Heart right ventricle (tissue), 16 donors: ENCODE data around the gene EN2. TPM values are rescaled to one million over a fixed set of nuclear protein-coding genes. Genes with fewer than 3 reads are reported as not detected.

Source experiments
- ATAC-seq, 8 donors: fragments of 200-7000 bp; cut with Tn5 transposase; one replicate each; pipeline ENCODE4 v1.9.1; 2020; ENCODE audit warnings: mild to moderate bottlenecking in 8 of 8, moderate library complexity in 8 of 8, moderate number of reproducible peaks in 1 of 8
- DNase-seq, 2 donors: peaks; one replicate each; pipeline ENCODE4 v3.0.0-alpha.2; 2020
- H3K27ac ChIP-seq, 10 donors: fragments of 200-600 bp; sonication (generic) in 2 of 10; one replicate each; pipeline versions ENCODE4 v1.5.0 to v1.8.0; 2020 to 2022; ENCODE audit warnings: mild to moderate bottlenecking in 3 of 10
- H3K27me3 ChIP-seq, 7 donors: fragments of 200-600 bp; one replicate each; pipeline ENCODE4 v1.8.0; 2021 to 2022; ENCODE audit warnings: mild to moderate bottlenecking in 2 of 7
- H3K36me3 ChIP-seq, 9 donors: fragments of 200-600 bp; sonication (generic) in 1 of 9; one replicate each; pipeline versions ENCODE4 v1.5.0 to v1.8.0; 2020 to 2022; ENCODE audit warnings: mild to moderate bottlenecking in 2 of 9
- H3K4me1 ChIP-seq, 9 donors: fragments of 200-600 bp; sonication (generic) in 1 of 9; one replicate each; pipeline versions ENCODE4 v1.5.0 to v1.8.0; 2020 to 2022; ENCODE audit warnings: mild to moderate bottlenecking in 4 of 9
- H3K4me3 ChIP-seq, 10 donors: fragments of 200-600 bp; sonication (generic) in 2 of 10; one replicate each; pipeline versions ENCODE4 v1.5.0 to v1.8.0; 2020 to 2022; ENCODE audit warnings: mild to moderate bottlenecking in 7 of 10, moderate library complexity in 2 of 10
- H3K9me3 ChIP-seq, 11 donors: fragments of 200-600 bp in 10 of 11; sonication (generic) in 2 of 11; one replicate each; pipeline versions ENCODE4 v1.5.0 to v1.8.0; 2013 to 2022; ENCODE audit warnings: mild to moderate bottlenecking in 2 of 11, control low read depth in 1 of 11, moderate library complexity in 1 of 11
- CTCF ChIP-seq, 9 donors: fragments of 200-600 bp; sonication (generic) in 2 of 9; IDR thresholded peaks; one replicate each; pipeline versions ENCODE4 v1.5.0 to v1.8.0; 2021 to 2022; ENCODE audit warnings: antibody characterized with exemption in 9 of 9, mild to moderate bottlenecking in 5 of 9, moderate library complexity in 1 of 9
- WGBS, 2 donors: extraction: QIAGEN DNeasy Blood & Tissue Kit; methylation state at CpG; one replicate each; pipeline ENCODE4 v1.1.7; 2013; ENCODE audit warnings: inconsistent platforms in 1 of 2; 5-methylcytosine and 5-hydroxymethylcytosine counted together
- intact Hi-C, 10 donors: fragments of 100-400 bp; cut with DNase I; formaldehyde crosslinking; loops; one replicate each; pipeline versions ENCODE4 v1.11.1 to v1.14.2; 2022
- polyA plus RNA-seq, 2 donors: library from polyadenylated mRNA; stranded (reverse); fragments of 200-250 nt; gene quantifications; one replicate each; pipeline ENCODE4 v1.2.3, GENCODE V29; 2013
- total RNA-seq, 10 donors: library from RNA; stranded (reverse); fragmentation: NEBNext Ultra II Directional in 3 of 10; extraction: Animal tissue kit (Norgen Biotek cat#: 25700) in 3 of 10; gene quantifications; one replicate each; pipeline versions ENCODE4 v1.2.1 to v1.2.4, GENCODE V29; 2021 to 2023
- donor health status: Arrhythmogenic right ventricular cardiomyopathy.
- donor health status: ischemic (EF 13 %, LVEDD 7.1; RV severe dilation, severe dysfunction).
- donor health status: healthy with polysubstance abuse.
- donor health status: DM: no; HTN: yes; CAD: no.
- donor health status: DM: no; HTN: no; CAD: no.
- donor health status: ischemic (EF 25% LVEDD 6.9; RV normal size, moderate dysfunction).
- donor health status: ischemic (EF 25% LVEDD 5.7; RV mildly dilated, moderate dysfunction).
- donor health status: healthy.
- donor health status: DM: yes; HTN: yes; CAD: no.
- donor health status: Ischemic cardiomyopathy.
- donor health status: ischemic (EF 35%, LVEDD 5.7; RV mildly dilated, moderate dysfunction).
- donor health status: nonischemic (EF 11% LVEDD 7.7; RV severe dilation, severe dysfunction).
- donor health status: DM: yes; HTN: yes; CAD: no.
- donor health status: PGD.
- donor health status: ischemic (EF 29% LVEDD 5.4; RV normal size, mild dysfunction).
- donor health status: nonischemic (EF 23%, LVEDD 6.1; RV moderate dilation, normal function).

EN2 gene
- total and polyA plus RNA-seq, 12 donors: 0.01 to 0.08 (median 0.07) TPM; not detected in 8

DNA sequence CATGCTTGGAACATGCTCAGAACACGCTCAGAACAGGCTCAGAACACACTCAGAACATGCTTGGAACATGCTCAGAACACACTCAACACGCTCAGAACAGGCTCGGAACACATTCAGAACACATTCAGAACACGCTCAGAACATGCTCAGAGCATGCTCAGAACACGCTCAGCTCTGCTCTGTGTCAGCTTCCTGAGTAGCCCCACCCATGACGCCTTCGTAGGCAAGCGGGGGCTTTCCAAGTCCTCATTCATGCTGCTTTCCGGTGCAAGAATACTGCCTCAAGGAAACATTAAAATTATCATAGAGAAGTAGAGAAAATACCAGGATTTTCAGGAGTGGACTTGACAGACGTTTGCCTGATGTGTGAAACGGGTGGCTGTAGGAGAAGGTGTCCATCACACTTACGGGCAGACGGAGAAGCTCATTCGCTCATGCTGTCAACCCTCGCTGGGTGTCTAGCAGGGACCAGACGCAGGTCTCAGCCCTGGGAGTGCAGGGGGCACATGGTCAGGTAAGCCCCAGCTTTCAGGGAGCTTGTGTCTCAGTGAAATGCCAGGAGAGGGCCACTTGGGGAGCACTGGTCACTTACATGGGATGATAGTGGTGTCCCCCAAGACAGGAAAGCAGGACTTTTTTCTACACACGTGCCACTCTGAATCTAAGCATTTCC, 24.7 kb downstream of the EN2 start:
- H3K4me1 ChIP-seq: peaks cover 0 to 8% (median 0%) of the 10 kb centered on the region in 9 donors
- WGBS, 2 donors: 53 to 58% methylated on average over 17 of the region's 17 CpGs
- no peaks in the 10 kb centered on the region for H3K36me3 ChIP-seq
- peak in 5 of 8 donors; percentile 33 to 74 (median 64) for ATAC-seq
- H3K4me3 ChIP-seq: peak overlapping the region in 1 of 10 donors; percentile 9
- DNase-seq: no peak
- H3K27me3 ChIP-seq: peaks cover 0 to 96% (median 87%) of the 10 kb centered on the region in 7 donors
- H3K9me3 ChIP-seq: no peaks in the 10 kb centered on the region
- no peak for TF ChIP-seq CTCF (IDR thresholded peaks at IDR 0.05)
- intact Hi-C loops: no loop called here
- no peak overlapping the region for H3K27ac ChIP-seq

- no peaks in the 10 kb centered on the region for H3K36me3 ChIP-seq
- peak overlapping the region in 1 of 10 donors; percentile 9 for H3K4me3 ChIP-seq
- ATAC-seq (peak in 3 of 8 donors; percentile 18 to 43 (median 28)), DNase-seq (no peak)
- no peaks in the 10 kb centered on the region for H3K9me3 ChIP-seq
- no peak overlapping the region for H3K27ac ChIP-seq
- intact Hi-C loops: no loop called here
- TF ChIP-seq CTCF (IDR thresholded peaks at IDR 0.05): no peak
- peaks cover 0 to 8% (median 0%) of the 10 kb centered on the region in 9 donors for H3K4me1 ChIP-seq
- H3K27me3 ChIP-seq: peaks cover 0 to 96% (median 86%) of the 10 kb centered on the region in 7 donors
- 28 to 37% methylated on average over 13 of the region's 13 CpGs for WGBS, 2 donors
Measured at GRCh38 chr7:155483245-155483644, 25.3 kb downstream of the EN2 start.

- intact Hi-C loops: no loop called here
- Histone ChIP-seq H3K4me3 (no peak overlapping the region), H3K27ac (no peak overlapping the region), H3K4me1 (peaks cover 0 to 8% (median 0%) of the 10 kb centered on the region in 9 donors), H3K9me3 (no peaks in the 10 kb centered on the region), H3K27me3 (peaks cover 0 to 96% (median 86%) of the 10 kb centered on the region in 7 donors), H3K36me3 (no peaks in the 10 kb centered on the region)
- ATAC-seq: peak in 6 of 8 donors; percentile 46 to 60 (median 56)
- no peak for DNase-seq
- TF ChIP-seq CTCF (IDR thresholded peaks at IDR 0.05): no peak
- 50 to 64% methylated on average over 16 of the region's 16 CpGs for WGBS, 2 donors
Measured at GRCh38 chr7:155483868-155484325, 26.0 kb downstream of the EN2 start.

- Histone ChIP-seq H3K4me3 (no peak overlapping the region), H3K27ac (no peak overlapping the region), H3K9me3 (no peaks in the 10 kb centered on the region), H3K27me3 (peaks cover 0 to 96% (median 85%) of the 10 kb centered on the region in 7 donors), H3K4me1 (peaks cover 0 to 8% (median 0%) of the 10 kb centered on the region in 9 donors), H3K36me3 (no peaks in the 10 kb centered on the region)
- WGBS, 2 donors: 89 to 91% methylated on average over 23 of the region's 23 CpGs
- DNase-seq: no peak
- no peak for ATAC-seq
- no peak for TF ChIP-seq CTCF (IDR thresholded peaks at IDR 0.05)
- intact Hi-C loops: no loop called here
Measured at GRCh38 chr7:155484483-155485399, 26.8 kb downstream of the EN2 start.
